ENCODE measurements around the gene AKAP7.

The AKAP7 gene

DNA sequence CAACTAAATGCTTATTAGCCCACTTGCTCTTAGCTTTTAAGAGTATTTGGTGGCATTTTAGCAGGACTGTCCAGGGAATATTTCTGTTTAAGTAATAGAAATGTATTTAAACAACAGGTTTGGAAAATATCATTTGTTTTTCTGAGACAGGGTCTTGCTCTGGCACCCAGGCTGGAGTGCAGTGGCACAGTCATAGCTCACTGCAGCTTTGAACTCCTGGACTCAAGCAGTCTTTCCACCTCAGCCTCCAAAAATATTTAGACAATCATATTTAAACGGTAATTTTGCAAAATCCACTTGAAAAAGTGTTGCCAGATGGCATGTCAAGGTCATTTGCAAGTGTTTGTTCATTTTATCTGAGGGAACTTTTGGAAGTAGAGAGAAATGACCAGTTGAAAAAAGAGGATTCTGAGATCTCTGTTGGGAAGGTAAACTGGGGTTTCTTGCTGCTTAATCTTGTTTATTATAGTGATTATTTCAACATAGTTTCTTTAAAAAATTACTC lies 25.0 kb downstream of the AKAP7 start:
- Mint-ChIP-seq H3K4me1 (peaks cover 6% of the 10 kb centered on the region), H3K9me3 (no peaks in the 10 kb centered on the region), H3K36me3 (ENCODE audit: low read depth) (peaks cover 4% of the 10 kb centered on the region), H3K27ac (no peak overlapping the region), H3K4me3 (no peak overlapping the region), H3K27me3 (ENCODE audit: low read depth) (peaks cover 4% of the 10 kb centered on the region)
- TF ChIP-seq, protein P1, sequence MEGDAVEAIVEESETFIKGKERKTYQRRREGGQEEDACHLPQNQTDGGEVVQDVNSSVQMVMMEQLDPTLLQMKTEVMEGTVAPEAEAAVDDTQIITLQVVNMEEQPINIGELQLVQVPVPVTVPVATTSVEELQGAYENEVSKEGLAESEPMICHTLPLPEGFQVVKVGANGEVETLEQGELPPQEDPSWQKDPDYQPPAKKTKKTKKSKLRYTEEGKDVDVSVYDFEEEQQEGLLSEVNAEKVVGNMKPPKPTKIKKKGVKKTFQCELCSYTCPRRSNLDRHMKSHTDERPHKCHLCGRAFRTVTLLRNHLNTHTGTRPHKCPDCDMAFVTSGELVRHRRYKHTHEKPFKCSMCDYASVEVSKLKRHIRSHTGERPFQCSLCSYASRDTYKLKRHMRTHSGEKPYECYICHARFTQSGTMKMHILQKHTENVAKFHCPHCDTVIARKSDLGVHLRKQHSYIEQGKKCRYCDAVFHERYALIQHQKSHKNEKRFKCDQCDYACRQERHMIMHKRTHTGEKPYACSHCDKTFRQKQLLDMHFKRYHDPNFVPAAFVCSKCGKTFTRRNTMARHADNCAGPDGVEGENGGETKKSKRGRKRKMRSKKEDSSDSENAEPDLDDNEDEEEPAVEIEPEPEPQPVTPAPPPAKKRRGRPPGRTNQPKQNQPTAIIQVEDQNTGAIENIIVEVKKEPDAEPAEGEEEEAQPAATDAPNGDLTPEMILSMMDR (IDR thresholded peaks at IDR 0.05; ENCODE audit: unreplicated experiment in 3 of 3), result no peak

DNA sequence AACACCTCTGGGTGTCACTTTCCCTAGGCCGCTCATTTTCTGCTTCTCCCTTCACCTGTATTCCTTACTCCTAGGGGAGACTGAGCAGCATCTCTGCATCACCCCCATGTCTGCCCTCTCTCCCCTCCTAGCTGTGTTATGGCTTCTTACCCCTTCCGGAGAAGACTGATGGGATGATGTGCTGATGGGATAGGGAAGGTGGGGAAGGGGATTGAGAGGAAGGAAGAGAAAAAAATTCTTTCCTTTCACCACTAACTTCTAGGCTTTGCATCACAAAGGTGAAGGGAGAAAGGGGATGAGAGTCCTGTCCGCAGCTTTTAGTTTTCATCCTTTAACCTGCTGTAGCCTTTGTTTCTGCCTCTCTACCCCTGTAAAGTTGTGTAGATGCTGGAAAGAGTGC lies 26.7 kb downstream of the AKAP7 start:
- H3K27me3 Mint-ChIP-seq (ENCODE audit: low read depth), result peaks cover 4% of the 10 kb centered on the region
- peaks cover 6% of the 10 kb centered on the region for H3K4me1 Mint-ChIP-seq
- H3K9me3 Mint-ChIP-seq, result no peaks in the 10 kb centered on the region
- peaks cover 13% of the 10 kb centered on the region for H3K36me3 Mint-ChIP-seq (ENCODE audit: low read depth)
- TF ChIP-seq, protein P1 (IDR thresholded peaks at IDR 0.05; ENCODE audit: unreplicated experiment in 3 of 3), result no peak
- H3K4me3 Mint-ChIP-seq, result no peak overlapping the region
- H3K27ac Mint-ChIP-seq, result no peak overlapping the region

- H3K36me3 Mint-ChIP-seq (ENCODE audit: low read depth), result peaks cover 13% of the 10 kb centered on the region
- TF ChIP-seq, protein P1 (IDR thresholded peaks at IDR 0.05; ENCODE audit: unreplicated experiment in 3 of 3), result no peak
- peaks cover 4% of the 10 kb centered on the region for H3K27me3 Mint-ChIP-seq (ENCODE audit: low read depth)
- no peak overlapping the region for H3K4me3 Mint-ChIP-seq
- H3K4me1 Mint-ChIP-seq, result peaks cover 6% of the 10 kb centered on the region
- H3K27ac Mint-ChIP-seq, result no peak overlapping the region
- no peaks in the 10 kb centered on the region for H3K9me3 Mint-ChIP-seq
Observed at GRCh38 chr6:131163886-131164285, 28.6 kb downstream of the AKAP7 start.

DNA sequence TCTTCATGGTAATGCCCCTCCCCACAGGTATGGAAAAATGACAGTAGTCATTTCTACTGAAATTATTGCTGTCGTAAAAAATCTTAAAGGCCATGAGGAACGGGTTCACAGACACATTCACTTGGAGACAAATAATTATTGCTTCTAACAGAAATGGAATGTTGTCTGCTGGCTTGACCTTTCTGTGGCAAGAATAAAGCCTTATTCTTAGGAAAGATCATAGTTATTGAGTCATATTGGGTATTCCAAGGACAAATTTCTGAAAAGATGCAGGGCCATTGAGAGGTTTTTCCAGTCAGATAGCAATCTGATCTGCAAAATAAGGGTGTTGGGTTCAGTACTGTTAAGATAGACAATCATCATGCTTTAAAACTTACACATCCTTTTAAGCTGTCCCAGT lies 29.2 kb downstream of the AKAP7 start:
- Mint-ChIP-seq H3K9me3 (no peaks in the 10 kb centered on the region), H3K36me3 (ENCODE audit: low read depth) (peaks cover 19% of the 10 kb centered on the region), H3K27ac (no peak overlapping the region), H3K4me1 (peaks cover 6% of the 10 kb centered on the region), H3K4me3 (no peak overlapping the region), H3K27me3 (ENCODE audit: low read depth) (peaks cover 4% of the 10 kb centered on the region)
- TF ChIP-seq, protein P1 (IDR thresholded peaks at IDR 0.05; ENCODE audit: unreplicated experiment in 3 of 3), result no peak

DNA sequence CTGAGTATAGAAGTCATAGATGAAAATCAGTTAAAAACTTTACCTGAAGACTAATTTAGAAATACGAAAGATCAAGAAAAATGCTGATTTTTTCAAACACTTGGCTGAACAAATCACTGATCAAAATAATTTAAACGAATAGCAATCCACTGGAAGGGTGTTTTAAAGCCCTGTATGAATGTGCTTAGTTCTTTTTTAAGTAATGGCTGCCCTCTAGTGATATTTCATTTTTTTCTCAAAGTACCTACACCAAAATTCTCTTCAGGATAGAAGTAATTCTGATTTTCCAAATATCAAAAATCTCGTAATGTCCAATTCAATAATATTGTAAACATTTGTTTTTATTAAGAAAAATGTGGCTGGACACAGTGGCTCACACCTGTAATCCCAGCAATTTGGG lies 32.5 kb downstream of the AKAP7 start:
- Mint-ChIP-seq H3K4me3 (no peak overlapping the region), H3K27ac (no peak overlapping the region), H3K9me3 (no peaks in the 10 kb centered on the region), H3K27me3 (ENCODE audit: low read depth) (no peaks in the 10 kb centered on the region), H3K36me3 (ENCODE audit: low read depth) (peaks cover 17% of the 10 kb centered on the region), H3K4me1 (no peaks in the 10 kb centered on the region)
- TF ChIP-seq, protein P1 (IDR thresholded peaks at IDR 0.05; ENCODE audit: unreplicated experiment in 3 of 3), result peak; percentile 36 to 46 (median 40)

DNA sequence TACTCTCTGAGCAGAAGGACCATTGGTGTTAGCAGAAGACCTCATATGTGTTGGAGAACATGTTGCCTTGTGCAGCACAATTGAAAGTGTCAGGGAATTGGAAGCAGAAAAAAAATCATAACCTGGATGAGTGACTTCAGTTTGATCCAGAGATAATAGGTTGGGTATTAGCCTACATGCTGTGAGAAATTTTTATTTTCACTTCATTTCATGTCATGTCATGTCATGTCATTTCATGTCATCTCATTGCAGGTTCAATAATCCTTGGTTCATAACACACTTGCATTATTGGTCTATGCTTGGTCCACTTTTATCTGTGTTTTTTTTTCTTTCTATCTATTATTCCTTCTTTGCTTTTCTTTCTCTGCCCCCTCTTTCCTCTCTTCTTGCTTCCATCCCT lies 34.3 kb downstream of the AKAP7 start:
- no peaks in the 10 kb centered on the region for H3K9me3 Mint-ChIP-seq
- no peak overlapping the region for H3K4me3 Mint-ChIP-seq
- no peak overlapping the region for H3K27ac Mint-ChIP-seq
- no peaks in the 10 kb centered on the region for H3K4me1 Mint-ChIP-seq
- peaks cover 16% of the 10 kb centered on the region for H3K36me3 Mint-ChIP-seq (ENCODE audit: low read depth)
- H3K27me3 Mint-ChIP-seq (ENCODE audit: low read depth), result no peaks in the 10 kb centered on the region
- TF ChIP-seq, protein P1 (IDR thresholded peaks at IDR 0.05; ENCODE audit: unreplicated experiment in 3 of 3), result no peak

All from nephron (organoid).